Mesenchymal stem cell (in vitro differentiated cells and primary cell): Measurements from ENCODE around the gene SMNDC1.
"Not testable (repeated sequence)": the region's sequence is repeated elsewhere in the genome, so short reads cannot be mapped to it uniquely, and the experiment has no call there.

Experiments
- DNase-seq: peaks from one replicate; pipeline ENCODE4 v3.0.0-alpha.2; 2013
- H2AFZ ChIP-seq: one replicate; pipeline ENCODE4 v1.6.1; 2013; ENCODE audit warnings: low read depth, mild to moderate bottlenecking, control low read depth, inconsistent platforms, low read length, moderate library complexity
- H2AK5ac ChIP-seq: 2 replicates; pipeline ENCODE4 v1.6.1; 2013; ENCODE audit warnings: low read length, moderate library complexity, mild to moderate bottlenecking, inconsistent platforms; ENCODE audit not compliant: severe bottlenecking
- H2BK120ac ChIP-seq: one replicate; pipeline ENCODE4 v1.6.1; 2013; ENCODE audit warnings: low read depth, mild to moderate bottlenecking, inconsistent platforms, low read length, moderate library complexity
- H2BK12ac ChIP-seq, 2 experiments: one replicate each; pipeline ENCODE4 v1.6.1; 2013; ENCODE audit warnings: inconsistent platforms in 2 of 2, low read length in 2 of 2, mild to moderate bottlenecking in 2 of 2, moderate library complexity in 2 of 2, control low read depth in 1 of 2
- H2BK15ac ChIP-seq: one replicate; pipeline ENCODE4 v1.6.1; 2013; ENCODE audit warnings: mild to moderate bottlenecking, low read depth, inconsistent platforms; ENCODE audit not compliant: poor library complexity, severe bottlenecking
- H2BK5ac ChIP-seq: 2 replicates; pipeline ENCODE4 v1.6.1; 2013; ENCODE audit warnings: low read depth, mild to moderate bottlenecking, low read length, control low read depth, inconsistent platforms; ENCODE audit not compliant: poor library complexity, severe bottlenecking
- H3K14ac ChIP-seq, 2 experiments: one replicate each; pipeline ENCODE4 v1.6.1; 2013; ENCODE audit warnings: inconsistent platforms in 2 of 2, low read length in 2 of 2, control low read depth in 1 of 2, mild to moderate bottlenecking in 1 of 2, moderate library complexity in 1 of 2
- H3K18ac ChIP-seq, 2 experiments: one replicate each; pipeline ENCODE4 v1.6.1; 2013; ENCODE audit warnings: inconsistent platforms in 2 of 2, low read length in 2 of 2, control low read depth in 1 of 2, low read depth in 1 of 2, mild to moderate bottlenecking in 1 of 2
- H3K23ac ChIP-seq, 2 experiments: one replicate each; pipeline ENCODE4 v1.6.1; 2013; ENCODE audit warnings: inconsistent platforms in 2 of 2, low read length in 2 of 2, mild to moderate bottlenecking in 2 of 2, moderate library complexity in 2 of 2, control low read depth in 1 of 2
- H3K27ac ChIP-seq: 2 replicates; pipeline ENCODE4 v1.5.1; 2013; ENCODE audit warnings: mild to moderate bottlenecking, moderate library complexity, low read length, control low read depth, inconsistent platforms; ENCODE audit not compliant: poor library complexity, severe bottlenecking
- H3K27me3 ChIP-seq, 2 experiments: 2 replicates each; pipeline versions ENCODE4 v1.6.1 to v1.7.0; 2013; ENCODE audit warnings: low read length in 2 of 2, mild to moderate bottlenecking in 2 of 2, moderate library complexity in 2 of 2, control low read depth in 1 of 2, inconsistent platforms in 1 of 2; ENCODE audit not compliant: control insufficient read depth in 1 of 2, insufficient read depth in 1 of 2
- H3K36me3 ChIP-seq, 2 experiments: 2 replicates each; pipeline versions ENCODE4 v1.6.1 to v1.7.0; 2013; ENCODE audit warnings: low read length in 2 of 2, control low read depth in 1 of 2, inconsistent platforms in 1 of 2, low read depth in 1 of 2, mild to moderate bottlenecking in 1 of 2; ENCODE audit not compliant: insufficient read depth in 2 of 2, control insufficient read depth in 1 of 2
- H3K4ac ChIP-seq, 2 experiments: one replicate each; pipeline ENCODE4 v1.6.1; 2013; ENCODE audit warnings: inconsistent platforms in 2 of 2, low read length in 2 of 2, mild to moderate bottlenecking in 2 of 2, moderate library complexity in 2 of 2, control low read depth in 1 of 2, low read depth in 1 of 2
- H3K4me1 ChIP-seq: 2 replicates; pipeline ENCODE4 v1.6.1; 2013; ENCODE audit warnings: low read depth, low read length, control low read depth; ENCODE audit not compliant: control insufficient read depth, insufficient read depth
- H3K4me2 ChIP-seq: 2 replicates; pipeline ENCODE4 v1.6.1; 2013; ENCODE audit warnings: low read length, mild to moderate bottlenecking, inconsistent platforms; ENCODE audit not compliant: poor library complexity, severe bottlenecking
- H3K4me3 ChIP-seq, 2 experiments: 2 replicates each; pipeline versions ENCODE4 v1.5.1 to v1.7.0; 2013; ENCODE audit warnings: low read length in 2 of 2, mild to moderate bottlenecking in 2 of 2, control low read depth in 1 of 2, low read depth in 1 of 2; ENCODE audit not compliant: insufficient read depth in 1 of 2
- H3K79me1 ChIP-seq: replicated peaks from 2 replicates; pipeline ENCODE4 v1.6.1; 2013; ENCODE audit warnings: mild to moderate bottlenecking, control low read depth, low read length, inconsistent platforms; ENCODE audit not compliant: poor library complexity, severe bottlenecking
- H3K9ac ChIP-seq: 2 replicates; pipeline ENCODE4 v1.7.0; 2013; ENCODE audit warnings: mild to moderate bottlenecking, low read length, moderate library complexity
- H3K9me3 ChIP-seq: 2 replicates; pipeline ENCODE4 v1.7.0; 2013; ENCODE audit warnings: mild to moderate bottlenecking, low read length; ENCODE audit not compliant: control insufficient read depth
- H4K8ac ChIP-seq: one replicate; pipeline ENCODE4 v1.6.1; 2013; ENCODE audit warnings: inconsistent platforms, mild to moderate bottlenecking, low read length, moderate library complexity
- H4K91ac ChIP-seq: one replicate; pipeline ENCODE4 v1.6.1; 2013; ENCODE audit warnings: mild to moderate bottlenecking, low read length, inconsistent platforms
- WGBS: methylation state at CpG from one replicate; pipeline ENCODE4 v1.1.7; 2013; ENCODE audit warnings: mixed read lengths; 5-methylcytosine and 5-hydroxymethylcytosine counted together

Gene SMNDC1

DNA sequence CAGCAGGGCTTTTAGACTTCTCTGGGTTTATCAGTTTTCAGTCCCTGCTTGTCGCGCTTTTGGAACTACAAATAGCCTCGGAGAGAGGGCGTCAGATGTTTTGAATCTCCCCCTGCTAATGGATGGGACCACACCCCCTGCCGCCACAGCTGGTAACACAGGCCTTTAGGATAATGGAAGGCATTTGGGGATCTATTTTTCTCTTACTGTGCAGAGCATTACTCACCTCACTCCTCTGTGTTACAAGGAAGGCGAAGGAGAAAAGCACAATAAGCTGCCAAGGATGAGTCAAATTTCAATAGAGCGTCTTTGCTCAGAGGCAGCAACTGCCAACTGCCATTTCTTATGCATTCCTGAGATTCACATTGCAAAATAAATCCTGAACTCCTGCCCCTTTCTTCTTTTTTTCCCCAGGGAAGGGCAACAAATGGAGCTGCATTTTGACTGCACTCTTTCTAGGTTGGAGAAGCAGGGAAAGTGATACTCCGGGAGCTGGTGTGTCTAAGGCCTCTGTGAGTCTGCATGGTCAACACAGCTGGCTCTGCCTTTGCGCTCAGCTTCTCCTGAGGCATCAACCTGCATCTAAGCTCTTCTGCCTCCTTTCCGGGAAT is 31.5 kb upstream of the SMNDC1 start:
- WGBS = 39% methylated on average over 10 of the region's 10 CpGs
- H3K36me3 ChIP-seq = no peaks in the 10 kb centered on the region

DNA sequence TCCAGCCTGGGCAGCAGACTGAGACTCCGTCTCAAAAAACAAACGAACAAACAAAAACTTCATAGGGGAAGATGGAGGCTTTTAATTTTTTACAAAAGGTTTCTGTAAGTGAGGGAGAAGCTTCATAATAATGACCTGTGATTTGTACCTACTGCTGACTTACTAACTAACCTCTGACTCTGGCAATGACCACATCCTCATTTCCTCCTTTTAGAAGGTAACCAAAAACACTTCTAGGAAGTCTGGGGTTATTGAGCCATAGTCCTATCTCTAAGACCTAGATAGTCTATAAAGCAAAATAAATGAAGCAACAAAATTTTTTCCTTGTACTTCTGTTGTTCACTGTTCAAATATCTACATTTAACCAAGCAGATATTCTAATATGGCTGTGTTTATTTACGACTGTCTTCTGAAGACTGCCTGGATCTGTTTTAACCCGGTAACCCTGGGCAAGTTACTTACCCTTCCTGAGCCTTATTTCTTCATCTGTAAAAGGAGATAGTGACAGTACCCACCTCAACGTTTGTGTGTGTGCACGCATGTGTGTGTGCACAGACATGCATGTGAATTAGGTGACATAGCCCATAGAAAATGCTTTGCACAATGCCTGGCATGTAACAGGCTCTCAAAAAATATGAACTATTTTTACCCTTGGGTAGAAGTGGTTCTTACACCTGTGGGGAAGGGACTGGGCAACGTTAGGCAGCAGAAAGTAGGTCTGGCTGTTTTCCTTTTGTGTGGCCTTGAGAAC is 30.8 kb upstream of the SMNDC1 start:
- H3K4me1 ChIP-seq = peaks cover 9% of the 10 kb centered on the region
- no peak overlapping the region for H4K8ac ChIP-seq
- peak overlapping the region in 1 of 2 experiments; percentile 45 for H3K4me3 ChIP-seq
- H3K79me1 ChIP-seq = no peaks in the 10 kb centered on the region
- peak overlapping the region; percentile 27 for H3K4me2 ChIP-seq
- 73% methylated on average over 5 of the region's 7 CpGs for WGBS
- no peak overlapping the region for H2BK12ac ChIP-seq
- H3K14ac ChIP-seq = no peak overlapping the region
- peak overlapping the region; percentile 1 for H2BK15ac ChIP-seq
- no peaks in the 10 kb centered on the region for H3K27me3 ChIP-seq
- no peak for DNase-seq
- H2AK5ac ChIP-seq = peak overlapping the region; percentile 44
- H3K27ac ChIP-seq = peak overlapping the region; percentile 63
- H3K9ac ChIP-seq = peak overlapping the region; percentile 58
- no peak overlapping the region for H3K4ac ChIP-seq
- peaks cover 0 to 3% of the 10 kb centered on the region in 2 experiments for H3K36me3 ChIP-seq
- no peak overlapping the region for H4K91ac ChIP-seq
- no peak overlapping the region for H2AFZ ChIP-seq
- H3K18ac ChIP-seq = no peak overlapping the region
- peaks cover 6% of the 10 kb centered on the region for H3K9me3 ChIP-seq
- no peak overlapping the region for H2BK5ac ChIP-seq
- H2BK120ac ChIP-seq = no peak overlapping the region
- H3K23ac ChIP-seq = no peak overlapping the region

More for the DNA sequence above, 31.5 kb upstream of the SMNDC1 start:
- no peaks in the 10 kb centered on the region for H3K79me1 ChIP-seq
- H2AFZ ChIP-seq = no peak overlapping the region
- no peak overlapping the region for H4K8ac ChIP-seq
- peak overlapping the region; percentile 27 for H3K4me2 ChIP-seq
- peak overlapping the region in 1 of 2 experiments; percentile 31 for H3K18ac ChIP-seq
- peak; percentile 82 for DNase-seq
- no peak overlapping the region for H3K14ac ChIP-seq
- no peak overlapping the region for H3K23ac ChIP-seq
- peak overlapping the region in 1 of 2 experiments; percentile 52 for H3K4me3 ChIP-seq
- H2BK15ac ChIP-seq = no peak overlapping the region
- H4K91ac ChIP-seq = no peak overlapping the region
- H2AK5ac ChIP-seq = peak overlapping the region; percentile 44
- no peaks in the 10 kb centered on the region for H3K27me3 ChIP-seq
- no peak overlapping the region for H2BK120ac ChIP-seq
- no peaks in the 10 kb centered on the region for H3K9me3 ChIP-seq
- no peak overlapping the region for H2BK12ac ChIP-seq
- H3K9ac ChIP-seq = peak overlapping the region; percentile 58
- no peak overlapping the region for H2BK5ac ChIP-seq
- H3K4ac ChIP-seq = no peak overlapping the region
- peak overlapping the region; percentile 63 for H3K27ac ChIP-seq
- H3K4me1 ChIP-seq = peaks cover 9% of the 10 kb centered on the region

DNA sequence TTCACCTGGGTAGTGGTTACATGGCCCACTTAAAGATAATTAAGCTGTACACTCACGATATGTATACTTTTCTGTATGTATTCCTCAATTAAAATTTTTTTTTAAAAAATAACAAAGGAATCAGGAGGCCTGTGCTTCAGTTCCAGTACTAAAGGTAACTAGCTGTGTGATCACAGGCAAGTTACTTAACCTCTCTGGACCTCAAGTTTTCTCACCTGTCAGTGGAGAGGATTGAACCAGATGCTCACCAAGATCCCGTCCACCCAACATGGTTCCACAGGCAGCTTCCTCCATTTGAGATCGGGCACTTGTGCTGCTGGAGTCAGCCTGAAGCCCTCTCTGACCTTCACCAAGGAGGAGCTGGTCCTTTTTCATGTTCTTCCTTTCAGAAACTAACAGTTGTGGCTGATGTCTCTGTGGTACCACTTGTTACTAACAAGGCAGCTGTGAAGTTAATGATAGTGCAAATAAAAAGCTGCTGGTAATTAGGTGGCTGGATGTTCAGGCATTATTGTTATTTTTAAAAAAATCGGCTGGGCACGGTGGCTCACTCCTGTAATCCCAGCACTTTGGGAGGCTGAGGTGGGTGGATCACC is 29.4 kb upstream of the SMNDC1 start:
- Histone ChIP-seq H3K4ac (no peak overlapping the region), H2AFZ (no peak overlapping the region), H3K27ac (no peak overlapping the region), H3K23ac (no peak overlapping the region), H3K18ac (no peak overlapping the region), H3K4me2 (no peak overlapping the region), H3K27me3 (no peaks in the 10 kb centered on the region), H2BK120ac (no peak overlapping the region), H3K14ac (no peak overlapping the region), H2BK5ac (no peak overlapping the region), H3K36me3 (peaks cover 0 to 4% of the 10 kb centered on the region in 2 experiments), H3K4me1 (peaks cover 9% of the 10 kb centered on the region), H2BK12ac (no peak overlapping the region), H4K91ac (no peak overlapping the region), H3K4me3 (no peak overlapping the region), H3K9me3 (peaks cover 16% of the 10 kb centered on the region), H2AK5ac (peak overlapping the region; percentile 54), H3K79me1 (no peaks in the 10 kb centered on the region), H4K8ac (no peak overlapping the region), H2BK15ac (no peak overlapping the region), H3K9ac (no peak overlapping the region)
- no peak for DNase-seq
- WGBS = 80% methylated on average over 4 of the region's 5 CpGs

DNA sequence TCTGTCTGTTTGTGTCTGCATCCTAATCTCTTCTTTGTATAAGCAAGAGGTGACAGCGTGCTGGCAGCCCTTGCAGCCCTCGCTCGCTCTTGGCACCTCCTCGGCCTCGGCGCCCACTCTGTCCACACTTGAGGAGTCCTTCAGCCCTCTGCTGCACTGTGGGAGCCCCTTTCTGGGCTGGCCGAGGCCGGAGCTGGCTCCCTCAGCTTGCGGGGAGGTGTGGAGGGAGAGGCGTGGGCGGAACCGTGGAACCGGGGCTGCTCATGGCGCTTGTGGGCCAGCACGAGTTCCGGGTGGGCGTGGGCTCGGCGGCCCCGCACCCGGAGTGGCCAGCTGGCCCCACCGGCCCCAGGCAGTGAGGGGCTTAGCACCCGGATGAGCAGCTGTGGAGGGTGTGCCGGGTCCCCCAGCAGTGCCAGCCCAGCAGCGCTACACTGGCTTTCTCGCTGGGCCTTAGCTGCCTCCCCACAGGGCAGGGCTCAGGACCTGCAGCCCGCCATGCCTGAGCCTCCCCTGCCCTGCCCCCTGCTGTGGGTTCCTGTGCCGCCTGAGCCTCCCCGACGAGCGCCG is 26.6 kb upstream of the SMNDC1 start:
- not testable (repeated sequence) for H2BK120ac ChIP-seq, H3K36me3 ChIP-seq, H3K4me1 ChIP-seq, DNase-seq, H3K79me1 ChIP-seq, H3K27me3 ChIP-seq, H2AFZ ChIP-seq, H3K4ac ChIP-seq, H3K4me2 ChIP-seq, H3K14ac ChIP-seq, H4K8ac ChIP-seq, H2BK12ac ChIP-seq, H3K27ac ChIP-seq, H2BK5ac ChIP-seq, H3K9ac ChIP-seq, H2AK5ac ChIP-seq, H4K91ac ChIP-seq, H3K4me3 ChIP-seq, H2BK15ac ChIP-seq, H3K23ac ChIP-seq, H3K18ac ChIP-seq
- WGBS = 98% methylated on average over 32 of the region's 32 CpGs
- peaks cover 16% of the 10 kb centered on the region for H3K9me3 ChIP-seq
